MM.1S (cell line): Measurements from ENCODE around the gene HRNR.

Experiments used
- EZH2 ChIP-seq: fragments of 300-600 bp; sonication (generic); optimal IDR thresholded peaks from 2 replicates; pipeline ENCODE3; 2017; ENCODE audit warnings: low read depth, mild to moderate bottlenecking, antibody characterized with exemption, low read length, mixed read lengths
- EZH2phosphoT487 ChIP-seq: fragments of 300-600 bp; sonication (generic); IDR thresholded peaks from 2 replicates; pipeline ENCODE4 v1.6.1; 2018; ENCODE audit warnings: antibody characterized with exemption, low read length
- TF ChIP-seq, protein P1 (sequence below): fragments of 300-600 bp; sonication (generic); IDR thresholded peaks from 2 replicates; pipeline ENCODE4 v1.5.1; 2016; ENCODE audit warnings: antibody characterized with exemption, low read length, mixed read lengths

DNA sequence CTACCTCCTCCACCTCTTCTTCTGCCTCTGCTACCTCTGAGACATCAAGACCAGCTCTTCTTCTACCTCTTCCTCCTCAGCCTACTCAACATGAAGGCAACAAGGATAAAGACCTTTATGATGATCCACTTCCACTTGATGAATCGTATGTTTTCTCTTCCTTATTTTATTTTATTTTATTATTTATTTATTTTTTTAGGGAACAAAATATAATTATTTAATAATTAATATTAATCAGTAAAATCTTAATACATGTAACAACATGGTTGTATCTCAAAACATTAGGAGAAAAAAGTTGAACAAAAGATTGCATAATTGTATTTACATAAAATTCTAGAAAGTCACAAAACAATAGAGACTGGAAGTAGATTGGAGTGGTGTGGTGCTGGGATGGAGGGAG lies 13.1 kb upstream of the HRNR start:
- TF ChIP-seq, protein P1, sequence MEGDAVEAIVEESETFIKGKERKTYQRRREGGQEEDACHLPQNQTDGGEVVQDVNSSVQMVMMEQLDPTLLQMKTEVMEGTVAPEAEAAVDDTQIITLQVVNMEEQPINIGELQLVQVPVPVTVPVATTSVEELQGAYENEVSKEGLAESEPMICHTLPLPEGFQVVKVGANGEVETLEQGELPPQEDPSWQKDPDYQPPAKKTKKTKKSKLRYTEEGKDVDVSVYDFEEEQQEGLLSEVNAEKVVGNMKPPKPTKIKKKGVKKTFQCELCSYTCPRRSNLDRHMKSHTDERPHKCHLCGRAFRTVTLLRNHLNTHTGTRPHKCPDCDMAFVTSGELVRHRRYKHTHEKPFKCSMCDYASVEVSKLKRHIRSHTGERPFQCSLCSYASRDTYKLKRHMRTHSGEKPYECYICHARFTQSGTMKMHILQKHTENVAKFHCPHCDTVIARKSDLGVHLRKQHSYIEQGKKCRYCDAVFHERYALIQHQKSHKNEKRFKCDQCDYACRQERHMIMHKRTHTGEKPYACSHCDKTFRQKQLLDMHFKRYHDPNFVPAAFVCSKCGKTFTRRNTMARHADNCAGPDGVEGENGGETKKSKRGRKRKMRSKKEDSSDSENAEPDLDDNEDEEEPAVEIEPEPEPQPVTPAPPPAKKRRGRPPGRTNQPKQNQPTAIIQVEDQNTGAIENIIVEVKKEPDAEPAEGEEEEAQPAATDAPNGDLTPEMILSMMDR, result no peak
- TF ChIP-seq EZH2 (no peak), EZH2phosphoT487 (no peak)
